Kidney (tissue), 14 donors: Measurements from ENCODE around the gene MAJIN. TPM values are rescaled to one million over a fixed set of nuclear protein-coding genes. Genes with fewer than 3 reads are reported as not detected.

Experiments used
- DNase-seq, 5 donors: peaks; one replicate each; pipeline ENCODE4 v3.0.0-alpha.2; 2013 to 2020
- FAIRE-seq: peaks from 2 replicates; lab custom pipeline; 2012; peaks lifted over from hg19 to GRCh38; lab: Jason Lieb, UNC
- H3K27ac ChIP-seq, 2 donors: one replicate each; pipeline ENCODE4 v1.7.0; 2013; ENCODE audit warnings: low read depth in 2 of 2, low read length in 2 of 2, inconsistent platforms in 1 of 2
- H3K27me3 ChIP-seq: one replicate; pipeline ENCODE4 v1.7.1; 2013; ENCODE audit warnings: low read length, inconsistent platforms; ENCODE audit not compliant: control insufficient read depth, insufficient read depth
- H3K36me3 ChIP-seq, 3 donors: one replicate each; pipeline versions ENCODE4 v1.7.0 to v1.7.1; 2013; ENCODE audit warnings: low read length in 3 of 3, control low read depth in 1 of 3, inconsistent platforms in 1 of 3; ENCODE audit not compliant: insufficient read depth in 3 of 3, control insufficient read depth in 2 of 3
- H3K4me1 ChIP-seq, 3 donors: one replicate each; pipeline versions ENCODE4 v1.7.0 to v1.7.1; 2013; ENCODE audit warnings: low read length in 3 of 3, inconsistent platforms in 1 of 3, low read depth in 1 of 3; ENCODE audit not compliant: control insufficient read depth in 2 of 3, insufficient read depth in 2 of 3
- H3K4me3 ChIP-seq, 3 donors: one replicate each; pipeline versions ENCODE4 v1.7.0 to v1.8.1; 2013; ENCODE audit warnings: low read length in 3 of 3, control low read depth in 1 of 3, inconsistent platforms in 1 of 3
- H3K9ac ChIP-seq, 3 donors: one replicate each; pipeline versions ENCODE4 v1.7.0 to v1.7.1; 2013; ENCODE audit warnings: low read length in 3 of 3, control low read depth in 1 of 3, inconsistent platforms in 1 of 3
- H3K9me3 ChIP-seq, 3 donors: one replicate each; pipeline versions ENCODE4 v1.7.0 to v1.7.1; 2013; ENCODE audit warnings: low read length in 3 of 3, control low read depth in 1 of 3, inconsistent platforms in 1 of 3; ENCODE audit not compliant: control insufficient read depth in 2 of 3, insufficient read depth in 1 of 3
- CTCF ChIP-seq: IDR thresholded peaks from 3 replicates; pipeline ENCODE4 v1.5.1; 2012; ENCODE audit warnings: mild to moderate bottlenecking, moderate library complexity, borderline replicate concordance; ENCODE audit not compliant: insufficient read depth; ENCODE audit errors: extremely low read depth
- intact Hi-C: fragments of 100-400 bp; cut with DNase I; formaldehyde crosslinking; loops from one replicate; pipeline ENCODE4 v1.11.1; 2022
- polyA plus RNA-seq: library from polyadenylated mRNA; stranded (reverse); fragments of 350-450 nt; fragmentation: Illumina TruSeq; extraction: RNeasy Lipid Tissue Mini Kit (QIAGEN cat#74804); gene quantifications from one replicate; pipeline ENCODE4 v1.2.3, GENCODE V29; 2014; ENCODE audit warnings: low read depth, low replicate concordance; ENCODE audit not compliant: insufficient read depth
- total RNA-seq: library from RNA; stranded (reverse); fragmentation: NEBNext Ultra II Directional; extraction: Animal tissue kit (Norgen Biotek cat#: 25700); gene quantifications from one replicate; pipeline ENCODE4 v1.2.1, GENCODE V29; 2021
- donor health status: control.
- donor health status: control.
- donor health status: control.
- donor health status: control.
- donor health status: control.
- donor health status: DM: yes; HTN: yes; CAD: no.
- donor health status: Normal renal cell carcinoma (clear cell type).

Gene MAJIN
- total and polyA plus RNA-seq, 2 donors from 2014 or later: 0.80 TPM; not detected in 1

GRCh38 chr11:64896448-64897022 is 75.4 kb downstream of the MAJIN start:
- FAIRE-seq: no peak
- peak in 1 of 5 donors; percentile 67 for DNase-seq
- Histone ChIP-seq H3K4me1 (peaks cover 0 to 14% (median 3%) of the 10 kb centered on the region in 3 donors), H3K27ac (no peak overlapping the region), H3K36me3 (peaks cover 0 to 9% (median 5%) of the 10 kb centered on the region in 3 donors), H3K27me3 (no peaks in the 10 kb centered on the region), H3K9me3 (no peaks in the 10 kb centered on the region), H3K9ac (no peak overlapping the region), H3K4me3 (no peak overlapping the region)
- TF ChIP-seq CTCF: no peak
- intact Hi-C loops: no loop called here

- Histone ChIP-seq H3K4me3 (no peak overlapping the region), H3K9ac (no peak overlapping the region), H3K27ac (no peak overlapping the region), H3K4me1 (peaks cover 0 to 17% (median 3%) of the 10 kb centered on the region in 3 donors), H3K27me3 (no peaks in the 10 kb centered on the region), H3K9me3 (no peaks in the 10 kb centered on the region), H3K36me3 (peaks cover 0 to 9% (median 2%) of the 10 kb centered on the region in 3 donors)
- TF ChIP-seq CTCF: no peak
- DNase-seq (peak in 1 of 5 donors; percentile 79), FAIRE-seq (no peak)
- intact Hi-C loops: loop anchor here (5.0 kb wide), 1 partner anchor 43 kb away; no protein-coding TSS in a partner anchor
Measured at GRCh38 chr11:64894812-64895452, 77.0 kb downstream of the MAJIN start.

- intact Hi-C loops: loop anchor here (5.0 kb wide), 1 partner anchor 42 kb away; no protein-coding TSS in a partner anchor
- peak; percentile 84 for TF ChIP-seq CTCF
- no peak for FAIRE-seq
- H3K4me1 ChIP-seq: peaks cover 0 to 18% (median 3%) of the 10 kb centered on the region in 3 donors
- H3K4me3 ChIP-seq: no peak overlapping the region
- H3K36me3 ChIP-seq: peaks cover 0 to 9% (median 2%) of the 10 kb centered on the region in 3 donors
- no peak overlapping the region for H3K9ac ChIP-seq
- peak; percentile 53 to 93 (median 73) for DNase-seq
- H3K27me3 ChIP-seq: no peaks in the 10 kb centered on the region
- H3K27ac ChIP-seq: peak overlapping the region; percentile 47 to 57
- H3K9me3 ChIP-seq: no peaks in the 10 kb centered on the region
Measured at GRCh38 chr11:64894070-64894811, 77.7 kb downstream of the MAJIN start.
